ENCODE data around the gene NRXN2.

The NRXN2 gene

GRCh38 chr11:64644647-64645275, 78.2 kb downstream of the NRXN2 start:
- TF ChIP-seq CTCF (conservative IDR thresholded peaks at IDR 0.05) (no peak; the same call in 1 of the 2 replicates), ZFX (IDR thresholded peaks at IDR 0.05) (no peak)
- no peak overlapping the region for H3K27ac ChIP-seq

- TF ChIP-seq CTCF (conservative IDR thresholded peaks at IDR 0.05) (no peak), ZFX (IDR thresholded peaks at IDR 0.05) (no peak)
- no peak overlapping the region for H3K27ac ChIP-seq
These were observed 78.9 kb downstream of the NRXN2 start for GRCh38 chr11:64643920-64644646.

GRCh38 chr11:64643256-64643881, 79.6 kb downstream of the NRXN2 start:
- no peak overlapping the region for H3K27ac ChIP-seq
- no peak for TF ChIP-seq CTCF (conservative IDR thresholded peaks at IDR 0.05)
- TF ChIP-seq ZFX (IDR thresholded peaks at IDR 0.05) = no peak

GRCh38 chr11:64642871-64643255, 80.1 kb downstream of the NRXN2 start:
- no peak overlapping the region for H3K27ac ChIP-seq
- no peak for TF ChIP-seq ZFX (IDR thresholded peaks at IDR 0.05)
- TF ChIP-seq CTCF (conservative IDR thresholded peaks at IDR 0.05) = no peak

GRCh38 chr11:64642418-64642735, 80.6 kb downstream of the NRXN2 start:
- no peak overlapping the region for H3K27ac ChIP-seq
- TF ChIP-seq CTCF (conservative IDR thresholded peaks at IDR 0.05) = no peak
- TF ChIP-seq ZFX (IDR thresholded peaks at IDR 0.05) = no peak

- H3K27ac ChIP-seq = no peak overlapping the region
- TF ChIP-seq CTCF (conservative IDR thresholded peaks at IDR 0.05) (no peak), ZFX (IDR thresholded peaks at IDR 0.05) (no peak)
These were observed 81.2 kb downstream of the NRXN2 start for GRCh38 chr11:64641596-64642417.

All from C4-2B (cell line).